NCI-H526 (cell line): ENCODE results near the gene HPDL.

Source experiments
- DNase-seq, 2 experiments: peaks; one replicate each; lab custom pipeline; 2025; lab: John Stamatoyannopoulos, UW

HPDL gene

GRCh38 chr1:45322486-45323040 lies 4.1 kb upstream of the HPDL start:
- DNase-seq, result no peak

DNA sequence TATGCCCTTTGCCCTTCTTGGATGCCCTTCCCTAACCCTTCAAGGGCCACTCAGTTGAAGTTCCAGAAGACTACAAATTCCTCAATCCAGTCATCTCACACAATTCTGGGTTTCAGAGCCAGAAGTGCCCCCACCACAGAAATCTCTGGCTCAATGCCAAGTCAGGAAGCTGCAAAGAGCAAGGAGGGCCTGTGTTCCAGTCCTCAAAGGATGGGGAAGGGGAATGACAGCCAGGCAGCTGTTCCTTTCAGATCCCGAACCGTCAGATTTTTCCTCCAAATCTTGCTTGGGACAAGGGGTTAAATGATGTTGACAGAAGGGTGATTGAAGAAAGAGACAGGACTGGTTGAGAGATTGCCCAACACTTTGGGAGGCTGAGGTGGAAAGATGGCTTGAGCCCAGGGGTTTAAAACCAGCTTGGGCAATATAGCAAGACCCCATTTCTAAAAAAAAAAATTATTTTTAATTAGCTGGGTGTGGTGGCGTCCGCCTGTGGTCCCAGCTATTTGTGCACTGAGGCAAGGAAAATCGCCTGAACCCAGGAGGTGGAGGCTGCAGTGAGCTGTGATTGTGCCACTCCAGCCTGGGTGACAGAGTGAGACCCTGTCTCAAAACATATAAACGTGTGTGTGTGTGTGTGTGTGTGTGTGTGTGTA lies 716 bp upstream of the HPDL start:
- peak in 1 of 2 experiments; percentile 28 for DNase-seq

DNA sequence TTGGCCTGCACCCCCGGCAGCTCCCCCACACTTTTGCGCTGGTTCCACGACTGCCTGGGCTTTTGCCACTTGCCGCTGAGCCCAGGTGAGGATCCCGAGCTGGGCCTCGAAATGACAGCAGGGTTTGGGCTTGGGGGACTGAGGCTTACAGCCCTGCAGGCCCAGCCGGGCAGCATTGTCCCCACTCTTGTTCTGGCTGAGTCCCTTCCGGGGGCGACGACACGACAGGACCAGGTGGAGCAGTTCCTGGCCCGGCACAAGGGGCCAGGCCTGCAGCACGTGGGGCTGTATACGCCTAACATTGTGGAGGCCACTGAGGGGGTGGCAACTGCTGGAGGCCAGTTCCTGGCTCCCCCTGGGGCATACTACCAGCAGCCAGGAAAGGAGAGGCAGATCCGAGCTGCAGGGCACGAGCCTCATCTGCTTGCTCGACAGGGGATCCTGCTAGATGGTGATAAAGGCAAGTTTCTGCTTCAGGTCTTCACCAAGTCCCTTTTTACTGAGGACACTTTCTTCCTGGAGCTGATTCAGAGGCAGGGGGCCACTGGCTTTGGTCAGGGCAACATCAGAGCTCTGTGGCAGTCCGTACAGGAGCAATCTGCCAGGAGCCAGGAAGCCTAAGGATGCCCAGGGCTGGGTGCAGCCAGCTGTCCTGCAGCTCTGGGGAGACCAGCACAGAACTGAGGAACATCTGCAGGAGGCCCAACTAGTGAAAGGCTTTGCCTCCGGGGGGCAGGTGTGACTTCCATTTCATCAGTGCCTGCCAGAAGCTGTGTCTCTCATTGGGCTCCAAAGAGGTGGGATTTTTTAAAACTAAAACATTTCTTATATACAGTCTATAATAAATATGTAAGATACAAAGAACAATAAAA lies 1.2 kb downstream of the HPDL start:
- peak; percentile 41 to 82 for DNase-seq

DNA sequence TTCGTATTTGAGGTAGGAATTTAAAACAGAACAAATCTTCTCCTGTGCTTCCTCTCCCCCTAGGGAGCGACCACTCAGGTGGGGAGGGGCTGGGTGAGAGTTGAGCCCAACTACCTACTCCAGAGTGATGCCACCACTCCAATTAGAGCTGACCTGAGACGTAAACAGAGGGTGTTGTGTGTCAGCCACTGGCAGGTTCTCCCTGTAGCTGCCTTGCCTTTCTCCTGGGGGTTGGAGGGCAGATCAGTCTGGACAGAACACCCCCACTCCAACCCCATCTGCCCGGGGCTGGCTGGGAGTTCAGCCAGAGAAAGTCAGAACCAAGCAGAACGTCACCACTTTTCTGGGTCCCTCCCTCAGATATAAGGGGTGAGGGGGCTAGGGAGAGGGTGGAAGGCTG lies 2.0 kb downstream of the HPDL start:
- peak in 1 of 2 experiments; percentile 31 for DNase-seq

- no peak for DNase-seq
These were observed 2.8 kb downstream of the HPDL start for GRCh38 chr1:45329445-45329844.

DNA sequence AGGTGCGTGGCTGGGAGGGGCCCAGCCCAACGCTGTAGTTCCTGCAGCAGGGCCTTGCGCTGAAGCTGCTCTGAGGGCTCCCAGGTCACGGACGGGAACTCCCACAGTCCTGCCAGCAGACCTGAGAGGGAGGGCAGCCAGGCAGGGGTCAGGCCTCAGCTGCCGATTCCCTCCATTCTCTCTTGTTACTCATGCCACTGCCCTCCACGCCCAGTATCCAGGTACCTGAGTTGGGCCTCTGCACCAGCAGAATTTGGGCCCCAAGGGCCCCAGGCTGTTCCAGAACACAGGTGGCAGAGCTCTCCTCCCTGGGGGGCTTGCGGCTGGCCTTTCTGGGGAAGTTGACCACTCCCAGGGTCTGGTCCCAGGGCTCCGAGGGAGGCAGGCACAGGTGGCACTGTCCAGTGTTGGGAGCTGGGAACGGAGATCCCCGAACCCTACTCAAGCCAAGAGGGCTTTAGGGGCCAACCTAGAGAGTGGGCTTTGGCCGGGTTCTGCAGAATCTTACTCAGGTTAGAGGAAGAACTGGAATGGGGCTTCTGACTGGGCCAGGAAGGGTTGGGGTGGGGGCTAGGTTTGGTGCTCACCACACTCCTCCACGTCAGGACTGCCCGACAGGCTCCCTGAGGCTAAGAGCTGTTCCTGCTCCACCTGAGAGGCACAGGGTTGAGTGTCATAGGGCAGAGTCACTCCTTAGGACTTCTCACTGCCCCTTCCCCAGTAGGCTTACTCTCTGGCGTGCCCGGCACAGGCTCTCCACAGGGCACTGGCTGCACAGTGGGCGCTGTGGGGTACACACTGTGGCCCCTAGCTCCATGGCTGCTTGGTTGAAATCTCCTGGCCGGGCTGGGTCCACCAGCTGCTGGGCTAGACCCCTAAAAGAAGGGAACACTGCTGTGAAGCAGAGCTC lies 5.0 kb downstream of the HPDL start:
- DNase-seq, result no peak

- no peak for DNase-seq
These were observed 5.6 kb downstream of the HPDL start for GRCh38 chr1:45332346-45332720.

DNA sequence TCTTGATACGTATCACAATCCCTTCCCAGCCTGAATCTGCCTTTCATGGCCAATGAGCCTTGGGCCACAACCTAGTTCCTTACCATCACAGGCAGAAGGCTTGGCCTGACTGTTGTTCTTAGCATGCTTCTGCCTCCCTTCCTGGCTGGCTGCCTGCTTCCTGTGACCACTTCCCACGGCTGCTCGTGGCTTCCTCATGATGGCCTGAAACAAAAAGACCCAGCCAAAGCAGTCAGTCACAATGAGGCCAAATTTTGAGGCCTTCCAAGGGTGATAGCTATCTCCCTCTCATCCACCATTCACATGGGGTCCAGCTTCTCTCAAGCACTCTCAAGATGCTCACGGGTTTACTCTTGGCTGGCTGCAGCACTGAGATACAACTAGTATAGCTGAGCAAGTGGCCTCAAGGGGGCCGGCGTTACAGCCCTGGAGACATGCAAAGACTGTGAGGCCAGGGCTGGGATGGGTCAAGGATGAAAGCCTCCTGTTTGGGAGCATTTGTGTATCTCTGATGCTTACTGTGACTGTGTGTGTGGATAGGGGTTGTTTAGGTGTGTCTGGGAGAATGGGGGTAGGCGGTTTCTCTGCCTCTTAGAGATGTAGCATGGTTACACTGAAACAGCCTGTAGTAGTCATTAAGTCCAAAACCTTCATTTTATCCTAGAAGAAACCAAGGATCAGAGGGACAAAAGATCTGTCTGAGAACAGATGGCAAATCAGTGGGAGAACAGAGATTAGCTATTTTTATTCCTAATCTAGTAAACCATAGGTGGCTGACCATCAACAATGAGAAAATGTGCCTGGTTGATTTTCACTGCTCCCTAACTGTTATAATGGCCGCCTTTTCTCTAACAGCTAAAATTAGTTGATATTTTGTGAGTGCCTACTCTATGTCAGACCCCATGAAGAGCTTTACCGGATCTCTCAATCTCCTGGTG lies 7.9 kb downstream of the HPDL start:
- DNase-seq, result no peak

GRCh38 chr1:45335855-45336324 lies 9.2 kb downstream of the HPDL start:
- no peak for DNase-seq

DNA sequence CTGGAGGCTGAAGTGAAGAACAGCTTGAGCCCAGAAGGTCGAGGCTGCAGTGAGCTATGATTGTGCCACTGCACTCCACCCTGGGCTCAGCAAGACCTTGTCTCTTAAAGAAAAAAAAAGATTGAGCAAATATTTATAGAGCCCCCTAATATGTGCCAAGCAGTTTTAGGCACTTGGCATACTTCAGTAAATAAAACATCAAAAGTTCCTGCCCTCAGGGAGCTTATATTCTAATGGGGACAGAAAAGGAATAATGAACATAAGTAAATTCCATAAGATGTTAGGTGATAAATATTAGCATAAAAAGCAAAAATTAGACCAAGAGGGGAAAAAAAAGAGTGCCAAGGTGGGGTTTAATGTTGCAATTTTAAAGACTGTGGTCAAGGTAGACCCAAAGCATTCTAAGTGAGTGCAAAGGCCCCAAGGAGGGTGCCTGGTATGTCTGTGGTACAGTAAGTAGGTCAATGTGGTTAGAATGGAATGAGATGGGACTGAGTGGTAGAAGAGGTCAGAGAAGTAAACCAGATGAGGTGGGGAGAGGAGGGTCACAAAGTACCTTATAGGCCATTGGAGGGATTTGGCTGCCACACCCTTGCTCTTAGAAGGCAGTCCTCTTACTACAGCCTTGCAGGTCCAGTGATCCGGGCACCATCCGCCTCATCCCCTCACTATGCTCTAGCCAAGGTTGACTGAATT lies 11.1 kb downstream of the HPDL start:
- no peak for DNase-seq

- peak; percentile 96 to 99 for DNase-seq
These were observed 13.3 kb downstream of the HPDL start, which contains the start of the genes MUTYH and TOE1 for GRCh38 chr1:45339789-45340558. Gene MUTYH (minus strand): TSS chr1:45340440. CDS start chr1:45334505, 5,935 bp downstream. Gene TOE1 (plus strand): TSS chr1:45340170. CDS start chr1:45340253, 83 bp downstream.

DNA sequence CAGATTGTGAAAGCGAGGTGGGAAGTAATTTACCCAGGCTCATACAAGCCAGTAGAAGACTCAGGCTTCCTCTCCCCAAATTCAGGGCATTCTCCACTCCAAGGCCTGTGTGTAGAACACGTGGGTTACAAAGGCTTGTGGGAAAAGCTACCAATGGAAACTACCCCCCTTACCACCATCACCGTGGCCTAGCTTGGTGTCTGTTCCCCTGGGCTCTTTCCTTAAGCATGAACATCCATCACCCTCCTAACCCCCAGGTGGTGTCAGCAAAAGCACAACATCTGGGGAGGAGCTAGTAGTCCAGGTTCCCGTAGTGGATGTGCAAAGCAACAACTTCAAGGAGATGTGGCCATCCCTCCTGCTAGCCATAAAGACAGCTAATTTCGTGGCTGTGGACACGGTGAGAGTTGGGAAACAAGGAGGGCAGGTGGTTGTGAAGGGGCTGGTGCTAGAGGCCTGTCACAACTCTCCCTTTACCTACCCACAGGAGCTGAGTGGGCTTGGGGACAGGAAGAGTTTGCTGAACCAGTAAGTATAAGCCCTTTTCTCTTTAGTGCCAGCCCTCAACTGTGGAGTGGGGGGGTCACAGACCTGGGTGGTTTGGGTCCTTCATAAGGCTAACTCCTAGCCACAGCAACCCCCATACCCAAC lies 14.2 kb downstream of the HPDL start:
- peak in 1 of 2 experiments; percentile 38 for DNase-seq

DNA sequence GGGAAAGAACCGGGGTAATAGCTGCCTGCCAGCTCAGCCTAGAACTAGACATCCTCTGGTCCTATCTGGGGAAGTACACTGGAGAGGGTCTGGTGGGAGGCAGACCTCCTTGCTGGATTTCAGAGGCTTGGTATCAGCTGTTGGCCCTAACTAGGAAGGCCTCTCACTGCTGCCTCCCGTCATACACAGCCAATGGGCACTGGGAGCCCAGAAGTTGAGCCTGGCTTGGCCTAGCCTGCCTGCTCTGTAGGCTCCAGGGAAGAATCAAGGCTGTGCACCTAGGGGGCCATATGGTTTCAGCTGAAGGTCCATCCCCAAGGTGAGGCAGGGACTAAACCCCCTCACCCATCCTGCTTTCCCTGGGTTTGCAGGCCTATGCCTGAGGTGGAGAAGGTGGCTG lies 17.8 kb downstream of the HPDL start:
- no peak for DNase-seq

GRCh38 chr1:45345014-45345413 lies 18.3 kb downstream of the HPDL start:
- DNase-seq, result no peak

- no peak for DNase-seq
These were observed 19.8 kb downstream of the HPDL start for GRCh38 chr1:45346473-45346872.

DNA sequence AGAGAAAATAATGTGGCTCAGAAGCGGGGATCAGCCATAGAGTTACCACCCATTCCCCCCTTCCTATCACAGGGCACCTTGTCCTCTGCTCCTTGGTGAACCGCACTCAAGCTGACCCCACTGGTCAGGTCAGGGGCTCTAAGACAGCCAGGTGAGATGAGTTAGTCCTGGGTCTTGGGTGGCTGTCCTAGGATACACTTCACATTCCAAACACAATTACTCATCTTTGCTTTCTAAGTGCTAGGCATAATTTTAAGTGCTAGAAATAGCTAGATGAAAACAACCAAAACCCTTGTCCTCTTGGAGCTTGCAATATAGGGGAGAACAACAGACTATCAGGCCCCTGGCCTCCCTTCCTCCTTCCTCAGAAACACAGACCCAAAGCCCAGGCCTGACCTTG lies 21.3 kb downstream of the HPDL start:
- DNase-seq, result no peak

GRCh38 chr1:45348609-45348965 lies 21.9 kb downstream of the HPDL start:
- no peak for DNase-seq

DNA sequence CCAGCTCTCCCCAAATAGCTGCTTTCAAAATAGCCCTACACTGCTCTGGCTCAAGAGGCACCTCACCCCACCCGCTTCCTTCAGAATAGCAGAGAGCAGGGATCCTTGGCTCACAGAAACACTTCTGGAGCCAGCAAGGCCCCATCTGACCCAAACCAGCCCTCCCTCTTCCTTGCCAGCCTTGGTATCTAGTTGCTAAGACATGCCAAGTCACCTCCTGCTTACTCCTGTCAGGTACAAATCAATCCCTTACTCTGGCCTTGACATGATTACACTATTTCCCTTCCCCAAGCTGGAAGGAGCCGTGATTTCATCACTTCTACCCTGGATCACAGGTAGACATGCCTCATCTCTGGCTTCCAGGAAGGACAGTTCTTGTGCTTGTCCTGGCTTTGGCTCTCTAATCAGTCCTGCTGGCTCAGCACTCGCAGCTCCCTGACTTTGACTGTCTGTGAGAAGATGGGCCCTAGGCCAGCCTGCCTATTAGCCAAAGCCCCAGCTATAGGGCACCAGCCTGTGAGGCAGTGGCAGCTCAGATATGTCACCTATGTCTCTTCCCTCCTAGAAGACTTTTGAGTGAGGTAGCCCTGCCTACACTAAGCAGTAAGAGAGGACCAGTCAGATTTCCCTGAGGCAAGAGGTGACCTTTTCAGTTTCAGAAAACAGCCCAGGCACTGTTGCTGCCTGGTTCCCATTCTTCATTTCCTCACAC lies 22.4 kb downstream of the HPDL start:
- no peak for DNase-seq
